ENCODE data around the gene PPP4C. TPM values are rescaled to one million over a fixed set of nuclear protein-coding genes. Genes with fewer than 3 reads are reported as not detected.

The PPP4C gene
- polyA plus RNA-seq, 12 donors: 43.0 to 95.7 (median 53.3) TPM; not detected in 1

DNA sequence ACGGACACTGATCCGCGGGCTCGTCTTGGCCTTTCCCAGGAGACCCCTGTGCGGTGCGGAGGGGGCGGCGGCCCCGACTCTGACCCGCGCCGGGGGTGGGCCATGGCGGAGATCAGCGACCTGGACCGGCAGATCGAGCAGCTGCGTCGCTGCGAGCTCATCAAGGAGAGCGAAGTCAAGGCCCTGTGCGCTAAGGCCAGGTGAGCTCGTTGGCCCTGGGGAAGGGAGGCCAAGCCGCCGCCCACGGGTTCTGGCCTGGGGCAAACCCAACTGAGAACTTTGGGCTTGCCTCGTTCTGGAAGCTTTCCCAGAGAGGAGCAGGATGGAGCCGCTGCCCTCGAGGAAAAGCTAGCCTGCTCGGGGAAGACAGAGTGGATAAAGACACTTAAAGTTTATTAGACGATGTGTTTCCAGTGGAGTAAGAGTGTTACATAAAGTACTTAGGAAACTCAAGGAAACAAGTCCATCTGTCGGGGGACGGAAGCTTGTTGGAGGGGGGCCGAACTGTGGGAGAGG is 540 bp downstream of the PPP4C start:
- no peak for DNase-seq

DNA sequence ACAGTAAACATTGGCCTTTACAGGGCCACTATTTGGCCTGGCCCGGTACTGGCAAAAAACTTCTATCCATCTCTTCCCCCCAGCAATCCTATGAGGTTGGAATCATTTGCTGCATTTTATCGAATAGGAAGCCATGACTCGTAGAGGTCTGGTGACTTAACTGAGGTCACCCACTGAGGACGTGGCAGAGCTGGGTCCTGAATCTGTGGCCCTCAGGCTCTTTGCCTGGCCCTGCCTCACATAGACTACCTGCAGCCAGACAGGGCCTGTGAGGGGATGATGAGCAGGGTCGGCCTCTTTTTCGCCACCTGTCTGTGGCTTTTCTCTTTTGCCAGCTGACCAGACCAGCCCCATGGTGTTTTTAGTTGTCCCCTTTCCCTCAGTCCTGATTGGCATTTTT is 1.9 kb downstream of the PPP4C start:
- DNase-seq: no peak

DNA sequence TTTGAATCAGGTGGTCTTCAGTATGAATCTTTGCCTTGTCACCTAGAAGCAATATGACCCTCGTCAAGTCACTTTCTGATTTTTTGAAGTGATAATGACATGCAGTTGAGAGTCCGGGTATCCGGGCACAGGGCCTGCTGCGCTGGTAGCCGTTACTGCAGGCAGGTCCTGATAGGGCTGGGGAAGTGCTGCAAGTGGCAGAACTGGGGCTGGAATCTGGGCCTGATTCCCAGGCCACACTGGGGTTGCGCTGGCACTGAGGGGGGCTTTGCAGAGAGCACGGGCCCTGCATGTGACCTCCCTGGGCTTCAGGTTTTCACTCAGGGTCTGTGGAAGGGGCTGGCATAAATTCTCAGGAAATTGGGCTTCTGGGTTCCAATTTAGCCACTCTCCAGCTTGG is 3.0 kb downstream of the PPP4C start:
- no peak for DNase-seq

DNA sequence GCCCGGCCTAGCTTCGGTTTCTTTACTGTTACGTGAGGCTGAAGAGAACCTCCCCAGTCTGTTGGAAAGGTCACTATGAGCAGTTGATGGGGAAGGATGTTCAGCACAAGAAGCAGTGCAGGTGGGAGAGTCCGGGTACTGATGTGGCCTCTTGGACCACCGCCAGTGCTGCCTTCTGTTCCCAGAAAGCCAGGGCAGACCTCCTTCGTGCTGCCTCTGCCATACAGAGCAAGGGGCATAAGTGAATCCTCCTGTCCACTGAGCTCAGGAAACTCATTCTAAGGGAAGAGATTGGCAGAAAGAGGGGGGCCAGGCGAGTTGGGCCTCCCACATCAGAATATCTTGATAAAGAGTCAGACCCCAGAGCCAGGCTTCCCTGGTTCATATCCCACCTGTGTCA is 3.7 kb downstream of the PPP4C start:
- DNase-seq: no peak

DNA sequence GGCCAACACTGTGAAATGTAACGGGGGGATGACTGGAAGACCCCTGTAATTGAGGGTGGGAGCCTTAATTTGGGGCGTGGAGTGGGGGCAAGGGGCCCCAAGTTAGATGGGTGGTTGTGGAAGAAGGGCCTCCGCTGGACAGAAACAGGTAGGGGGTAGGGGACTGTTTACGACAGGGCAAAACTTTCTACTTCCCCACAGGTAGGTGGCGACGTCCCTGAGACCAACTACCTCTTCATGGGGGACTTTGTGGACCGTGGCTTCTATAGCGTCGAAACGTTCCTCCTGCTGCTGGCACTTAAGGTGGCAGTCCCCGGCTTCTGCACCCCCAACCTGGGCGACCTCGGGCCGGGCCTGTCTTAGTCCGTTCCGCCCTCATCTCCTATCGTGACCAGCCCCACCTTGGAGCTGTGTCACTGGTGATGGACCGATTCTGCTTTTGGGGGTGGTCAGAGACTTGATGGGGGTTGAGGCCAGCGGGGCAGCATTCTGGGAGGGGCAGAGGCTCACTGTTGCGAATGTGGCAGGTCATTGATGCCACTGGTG is 6.8 kb downstream of the PPP4C start:
- no peak for DNase-seq

DNA sequence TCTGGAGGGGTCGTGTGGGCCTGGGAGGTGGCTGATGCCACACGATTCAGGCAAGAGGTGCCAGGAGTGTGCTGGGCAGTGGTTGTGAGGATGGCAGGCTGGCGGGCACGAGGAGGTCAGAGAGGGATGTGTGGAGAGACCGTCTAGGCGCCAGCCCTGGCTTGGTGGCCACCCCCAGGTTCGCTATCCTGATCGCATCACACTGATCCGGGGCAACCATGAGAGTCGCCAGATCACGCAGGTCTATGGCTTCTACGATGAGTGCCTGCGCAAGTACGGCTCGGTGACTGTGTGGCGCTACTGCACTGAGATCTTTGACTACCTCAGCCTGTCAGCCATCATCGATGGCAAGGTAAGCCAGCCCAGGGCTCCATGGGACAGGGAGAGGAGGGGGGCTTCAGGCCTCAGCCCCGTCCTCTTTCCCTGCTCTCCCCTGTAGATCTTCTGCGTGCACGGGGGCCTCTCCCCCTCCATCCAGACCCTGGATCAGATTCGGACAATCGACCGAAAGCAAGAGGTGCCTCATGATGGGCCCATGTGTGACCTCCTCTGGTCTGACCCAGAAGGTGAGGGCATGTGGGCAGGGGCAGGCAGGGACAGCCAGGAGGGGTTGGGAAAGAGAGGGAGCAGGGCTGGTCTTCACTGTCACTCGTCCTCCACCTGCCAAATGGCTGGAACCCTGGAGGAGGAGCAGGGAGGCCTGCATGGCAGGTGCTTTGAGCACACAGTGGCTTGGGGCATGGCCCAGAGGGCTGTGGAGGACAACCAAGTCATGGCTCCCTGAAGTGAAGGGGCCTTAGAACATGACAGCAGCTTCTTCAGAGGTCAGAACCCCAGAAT is 7.6 kb downstream of the PPP4C start:
- no peak for DNase-seq

DNA sequence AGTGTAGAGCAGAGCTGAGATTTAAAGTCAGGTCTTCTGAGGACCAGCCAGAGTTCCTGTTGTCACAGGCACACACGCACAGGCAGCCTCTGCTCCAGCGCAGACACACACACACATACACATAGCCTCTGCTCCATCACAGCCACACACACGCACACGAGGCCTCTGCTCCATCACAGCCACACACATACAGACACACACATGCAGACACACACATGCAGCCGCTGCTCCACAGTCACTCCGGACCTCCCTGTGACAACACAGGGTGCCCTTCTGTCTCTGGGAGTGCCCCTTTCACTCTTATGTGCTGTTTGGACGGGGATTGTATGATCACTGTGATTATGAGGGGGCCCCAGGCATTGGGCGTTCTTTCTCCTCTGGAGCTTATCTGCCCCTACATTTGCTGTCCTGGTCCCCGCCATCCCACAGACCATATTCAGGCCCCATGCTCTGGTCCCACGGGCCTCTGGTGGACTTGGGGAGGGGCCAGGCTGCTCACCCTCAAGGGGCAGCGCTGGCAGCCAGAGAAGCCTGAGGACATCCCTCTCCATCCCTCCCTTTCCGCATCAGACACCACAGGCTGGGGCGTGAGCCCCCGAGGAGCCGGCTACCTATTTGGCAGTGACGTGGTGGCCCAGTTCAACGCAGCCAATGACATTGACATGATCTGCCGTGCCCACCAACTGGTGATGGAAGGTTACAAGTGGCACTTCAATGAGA is 8.5 kb downstream of the PPP4C start:
- no peak for DNase-seq

- no peak for DNase-seq
Measured at GRCh38 chr16:30084816-30085159, 9.0 kb downstream of the PPP4C start.

DNA sequence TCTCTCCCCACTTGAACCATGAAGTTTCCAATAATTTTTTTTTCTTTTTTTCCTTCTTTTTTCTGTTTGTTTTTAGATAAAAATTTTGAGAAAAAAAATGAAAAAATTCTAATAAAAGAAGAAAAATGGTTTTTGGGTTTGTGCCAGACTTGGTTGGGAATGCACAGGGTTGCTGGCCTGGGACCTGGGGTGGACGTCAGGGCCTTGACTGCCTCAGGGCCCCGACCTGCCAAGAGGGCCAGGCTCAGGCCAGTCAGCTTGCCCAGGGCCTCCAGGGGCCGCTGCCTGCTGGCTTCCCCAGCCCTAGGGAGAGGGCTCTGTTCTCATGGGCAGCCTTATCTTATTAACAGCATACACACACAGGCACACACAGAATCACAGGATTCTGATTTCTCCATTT is 9.5 kb downstream of the PPP4C start:
- no peak for DNase-seq

DNA sequence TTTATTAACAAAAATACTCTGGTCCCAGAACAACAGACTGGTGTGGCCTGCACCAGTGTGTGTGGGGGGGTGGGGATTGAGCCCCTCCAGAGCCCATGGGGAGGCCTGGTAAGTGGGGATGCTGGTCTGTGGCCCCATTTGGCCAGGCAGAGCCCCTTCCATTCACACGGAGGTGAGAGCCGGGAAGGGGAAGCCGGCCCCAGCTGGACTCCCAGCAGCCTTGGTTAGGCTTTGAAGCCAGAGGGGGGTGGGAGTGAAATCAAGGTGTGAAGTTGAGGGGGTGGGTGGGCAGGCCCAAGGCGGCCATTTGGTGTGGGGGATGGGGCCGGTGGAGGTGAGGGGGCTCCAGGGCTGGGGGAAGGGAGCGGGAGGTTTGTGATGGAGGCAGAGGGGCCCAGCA is 10.0 kb downstream of the PPP4C start:
- no peak for DNase-seq

DNA sequence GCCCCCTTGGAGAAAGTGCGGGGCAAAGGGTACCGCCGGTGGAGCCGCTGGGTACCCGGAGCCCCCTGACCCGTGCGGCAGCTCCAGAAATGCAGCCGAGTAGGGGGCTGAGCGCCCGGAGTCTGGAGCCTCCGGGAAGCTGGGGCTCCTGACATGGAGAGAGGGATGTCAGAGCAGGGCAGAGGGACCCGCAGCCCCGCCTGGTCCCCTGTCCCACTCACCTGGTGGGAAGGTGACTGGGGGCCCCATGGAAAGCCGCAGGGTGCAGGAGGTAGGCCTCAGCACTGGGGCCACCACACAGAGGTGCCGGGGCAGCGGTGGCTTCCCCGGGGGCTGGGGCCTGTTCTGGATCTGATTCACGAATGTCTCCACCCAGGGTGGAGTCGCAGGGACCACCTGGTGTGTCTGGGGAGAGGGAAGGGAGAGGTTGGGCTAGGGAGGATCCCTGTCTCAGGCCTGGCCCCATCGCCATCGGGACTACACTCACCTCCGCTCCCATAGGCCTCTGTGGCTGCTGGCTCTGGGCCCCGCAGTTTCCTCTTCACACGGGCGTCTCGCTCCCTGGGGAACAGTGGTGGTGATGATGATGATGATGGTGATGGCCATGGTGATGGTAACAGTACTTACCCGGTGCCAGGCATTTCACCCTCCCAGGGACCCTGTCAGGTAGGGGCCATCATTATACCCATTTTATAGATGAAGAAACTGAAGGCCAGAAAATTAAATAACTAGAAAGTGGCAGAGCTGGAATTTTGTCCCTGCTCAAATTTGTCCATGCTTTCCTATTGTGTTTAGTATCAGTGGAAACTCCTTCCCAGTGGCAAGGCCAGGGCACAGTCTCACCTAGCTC is 10.7 kb downstream of the PPP4C start:
- no peak for DNase-seq

- no peak for DNase-seq
Measured at GRCh38 chr16:30087181-30087898, 11.5 kb downstream of the PPP4C start.

DNA sequence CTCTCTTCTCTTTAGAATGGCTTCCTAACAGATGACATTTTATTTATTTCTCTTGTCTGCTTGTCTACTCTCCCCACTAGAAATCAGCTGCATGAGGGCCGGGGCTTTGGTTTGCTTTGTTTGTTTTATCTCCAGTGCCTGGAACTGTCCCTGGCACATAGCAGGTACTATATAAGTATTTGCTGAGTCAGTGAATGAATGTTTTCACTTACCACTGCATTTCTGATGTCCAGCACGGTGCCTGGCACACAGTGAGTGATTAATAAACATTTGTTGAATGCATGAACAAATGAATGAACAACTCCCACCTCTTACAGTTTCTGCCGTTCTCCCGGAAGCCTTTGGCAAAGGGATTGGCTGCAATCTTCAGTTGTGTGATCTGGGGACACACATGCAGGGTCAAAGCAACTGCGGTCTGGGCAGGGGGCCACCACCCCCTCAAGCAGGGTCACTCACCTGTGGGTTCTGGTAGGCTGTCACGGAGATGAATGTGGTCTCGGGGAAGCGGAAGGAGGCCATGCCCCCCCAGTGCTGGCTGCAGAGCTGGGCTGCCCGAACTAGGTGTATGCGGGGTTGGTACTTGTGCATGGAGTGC is 12.5 kb downstream of the PPP4C start:
- DNase-seq: no peak

DNA sequence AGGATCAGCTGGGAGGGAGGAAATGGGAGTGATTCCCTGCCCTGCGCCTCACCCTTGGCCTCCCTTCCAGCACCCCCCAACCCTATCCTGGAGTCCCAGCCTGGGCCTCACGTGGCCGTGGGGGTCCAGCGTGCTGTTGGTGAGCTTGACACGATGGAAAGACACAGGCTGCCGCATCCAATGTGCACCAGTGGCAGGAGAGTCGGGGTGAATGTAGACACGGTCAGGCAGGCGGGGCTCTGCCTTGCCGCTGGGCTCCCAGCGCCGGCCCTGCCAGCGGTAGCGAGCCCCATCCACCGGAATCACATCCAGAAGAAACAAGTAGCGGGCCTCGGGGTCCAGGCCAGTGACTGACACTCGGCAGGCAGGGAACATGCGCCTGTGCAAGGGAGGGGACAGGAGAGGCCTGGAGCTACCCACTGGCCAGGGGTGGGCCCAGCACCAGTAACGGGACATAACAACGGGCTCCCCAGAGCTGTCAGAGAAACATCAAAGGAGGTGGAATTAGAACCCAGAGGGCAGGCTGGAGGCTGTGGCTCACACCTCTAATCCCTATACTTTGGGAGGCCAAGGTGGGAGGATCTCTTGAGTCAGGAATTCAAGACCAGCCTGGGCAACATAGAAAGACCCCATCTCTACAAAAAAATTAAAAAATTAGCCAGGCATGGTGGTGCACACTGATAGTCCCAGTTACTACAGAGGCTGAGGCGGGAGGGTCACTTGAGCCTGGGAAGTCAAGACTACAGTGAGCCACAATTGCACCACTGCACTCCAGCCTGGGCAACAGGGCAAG is 13.2 kb downstream of the PPP4C start:
- DNase-seq: no peak

- no peak for DNase-seq
Measured at GRCh38 chr16:30090610-30091331, 15.0 kb downstream of the PPP4C start.

DNA sequence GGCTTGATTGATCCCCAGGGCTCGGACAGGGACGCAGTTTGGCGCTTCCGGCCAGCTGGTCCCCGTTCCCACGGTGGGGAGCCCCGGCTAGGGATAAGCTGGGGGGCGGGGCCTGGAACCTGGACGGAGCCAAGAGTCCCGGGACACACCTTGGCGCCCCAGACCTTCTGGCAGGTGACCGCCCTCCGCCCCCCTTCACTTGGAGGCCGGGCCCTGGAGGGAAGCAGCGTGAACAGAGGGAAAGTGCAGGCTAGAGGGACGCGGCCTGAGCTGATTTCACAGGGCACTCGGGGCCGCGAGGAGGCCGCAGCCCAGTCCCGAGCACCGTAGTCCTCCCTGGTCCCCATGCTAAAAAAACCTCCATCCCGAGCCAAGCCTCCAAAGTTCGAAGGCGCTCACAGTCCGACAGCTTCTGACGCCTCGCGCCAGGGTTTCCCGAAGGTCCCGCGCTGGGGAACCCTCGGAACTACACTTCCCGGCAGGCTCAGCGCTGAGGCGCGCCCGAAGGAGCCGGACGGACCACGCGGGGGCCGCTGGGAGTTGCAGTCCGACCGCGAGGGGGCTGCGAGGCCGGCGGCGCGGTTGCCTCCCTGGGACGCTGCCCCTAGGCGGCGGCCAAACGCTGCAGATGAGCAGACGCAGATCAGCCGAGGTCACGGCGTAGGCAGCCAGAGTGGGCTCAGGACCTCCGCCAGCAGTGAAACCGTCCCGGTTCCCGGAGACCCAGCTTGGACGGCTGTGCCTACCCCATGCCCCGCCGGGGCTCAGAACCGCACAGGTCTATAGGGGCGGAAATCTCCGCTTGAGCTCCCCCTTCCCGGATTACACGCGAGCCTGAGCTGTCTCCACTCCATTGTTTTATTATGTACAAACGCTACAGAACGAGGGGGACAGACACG is 15.9 kb downstream of the PPP4C start, which contains the start of gene TBX6:
Gene TBX6, minus strand, starts transcription at position 451 of the 899 bp plus-strand sequence. CDS start 731 bp downstream, outside the sequence.
- peak; percentile 90 for DNase-seq

DNA sequence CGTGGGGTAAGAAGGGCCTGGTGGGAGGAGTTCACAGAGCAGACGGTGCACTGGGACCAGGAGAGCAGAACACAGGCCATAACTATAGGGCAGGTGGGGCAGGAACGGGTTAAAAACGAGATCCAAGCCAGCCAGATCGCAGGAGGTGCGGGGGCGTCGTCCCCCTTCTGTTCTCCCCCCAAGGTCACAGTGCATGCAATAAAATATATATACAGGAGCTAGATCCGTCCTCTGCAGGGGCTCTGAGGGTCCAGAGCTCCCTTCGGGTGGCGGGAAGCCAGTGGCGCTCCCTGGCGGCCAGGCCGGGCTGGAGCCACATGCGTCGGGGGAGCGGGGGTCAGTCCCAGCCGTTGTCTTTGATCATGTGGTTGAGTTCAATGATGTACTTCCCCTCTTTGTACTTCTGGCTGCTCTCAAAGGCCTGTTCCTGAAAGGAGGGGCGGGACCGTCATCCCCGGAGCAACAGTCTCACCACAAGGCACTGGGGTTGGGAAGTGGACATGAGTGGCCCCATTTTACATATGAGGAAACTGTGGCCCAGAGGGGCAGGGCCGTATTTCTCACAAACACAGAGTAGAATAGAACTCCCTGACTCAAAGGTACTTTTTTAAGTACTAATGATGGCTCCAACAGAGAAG is 16.7 kb downstream of the PPP4C start:
- peak; percentile 46 for DNase-seq

All from muscle of arm (tissue), 12 donors.